Measurements from ENCODE around the gene TOX2. TPM values are rescaled to one million over a fixed set of nuclear protein-coding genes. Genes with fewer than 3 reads are reported as not detected.

The TOX2 gene
- total and polyA plus RNA-seq, 5 donors from 2014 or later = 2.0 to 9.2 (median 3.4) TPM

DNA sequence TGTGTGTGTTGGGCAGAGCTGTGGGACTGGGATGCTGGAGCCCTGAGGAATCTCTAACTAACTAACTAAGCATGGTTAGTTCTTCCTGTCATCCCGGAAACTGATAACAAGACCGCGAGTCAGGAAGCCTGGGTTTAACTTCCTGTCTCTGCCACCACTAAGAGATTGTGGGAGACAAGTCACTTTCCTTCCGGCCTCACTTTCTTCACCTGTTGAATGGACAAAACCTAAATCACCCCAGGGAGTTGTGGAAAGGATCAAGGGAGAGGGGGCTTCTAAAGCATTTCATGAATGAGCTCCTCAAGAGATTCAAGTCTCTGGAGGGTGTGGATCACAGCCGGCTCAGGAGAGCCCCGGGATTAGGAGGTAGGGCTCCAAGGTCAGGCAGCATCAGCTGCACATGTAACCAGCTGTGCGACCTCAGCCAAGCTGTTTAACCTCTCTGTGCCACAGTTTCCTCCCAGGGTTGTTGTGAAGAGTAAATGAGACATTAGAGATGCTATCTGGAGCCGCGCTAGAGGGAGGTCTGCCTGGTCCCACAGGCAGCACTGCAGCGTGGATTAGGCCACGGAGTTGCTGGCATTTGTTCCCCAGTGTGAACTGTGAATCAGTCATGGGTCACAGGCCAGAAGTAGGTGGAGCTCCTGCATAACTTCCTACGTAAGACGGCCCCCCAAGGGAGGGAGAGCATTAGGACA lies 105.1 kb downstream of the TOX2 start:
- H3K27ac ChIP-seq (ENCODE audit: insufficient read depth, low read length, poor library complexity, severe bottlenecking) = no peak overlapping the region
- peak in 1 of 3 donors; percentile 58 for DNase-seq
- peak; percentile 19 to 51 for ATAC-seq (ENCODE audit: low read depth in 2 of 2)
- no peaks in the 10 kb centered on the region for H3K27me3 ChIP-seq (ENCODE audit: control insufficient read depth, insufficient read depth, low read length)
- Mint-ChIP-seq H3K27me3 (peaks cover 9% of the 10 kb centered on the region), H3K4me3 (peak overlapping the region; percentile 33 to 79 (median 55)), H3K27ac (peak overlapping the region in 2 of 3 donors; percentile 70 to 88), H3K9me3 (no peaks in the 10 kb centered on the region), H3K36me3 (no peaks in the 10 kb centered on the region), H3K4me1 (peaks cover 11 to 35% (median 24%) of the 10 kb centered on the region in 4 donors)
- H3K36me3 ChIP-seq (ENCODE audit: control insufficient read depth, insufficient read depth, low read length) = no peaks in the 10 kb centered on the region
- no peaks in the 10 kb centered on the region for H3K9me3 ChIP-seq (ENCODE audit: control insufficient read depth in 2 of 2, low read length in 2 of 2)
- peaks cover 25% of the 10 kb centered on the region for H3K4me1 ChIP-seq (ENCODE audit: control insufficient read depth, insufficient read depth, low read length, poor library complexity, severe bottlenecking)
- peak overlapping the region; percentile 72 for H3K4me3 ChIP-seq (ENCODE audit: low read depth, low read length)

- H3K4me3 Mint-ChIP-seq = peak overlapping the region in 2 of 4 donors; percentile 4 to 36
- DNase-seq = no peak
Measured at GRCh38 chr20:44020406-44021148, 105.9 kb downstream of the TOX2 start.

GRCh38 chr20:44021186-44021585 lies 106.5 kb downstream of the TOX2 start:
- H3K27me3 Mint-ChIP-seq = peaks cover 9% of the 10 kb centered on the region
- peaks cover 25% of the 10 kb centered on the region for H3K4me1 ChIP-seq (ENCODE audit: control insufficient read depth, insufficient read depth, low read length, poor library complexity, severe bottlenecking)
- no peaks in the 10 kb centered on the region for H3K9me3 ChIP-seq (ENCODE audit: control insufficient read depth in 2 of 2, low read length in 2 of 2)
- H3K27ac ChIP-seq (ENCODE audit: insufficient read depth, low read length, poor library complexity, severe bottlenecking) = no peak overlapping the region
- H3K4me3 ChIP-seq (ENCODE audit: low read depth, low read length) = no peak overlapping the region
- no peak for DNase-seq
- H3K27me3 ChIP-seq (ENCODE audit: control insufficient read depth, insufficient read depth, low read length) = no peaks in the 10 kb centered on the region
- H3K9me3 Mint-ChIP-seq = no peaks in the 10 kb centered on the region
- peaks cover 11 to 35% (median 24%) of the 10 kb centered on the region in 4 donors for H3K4me1 Mint-ChIP-seq
- no peaks in the 10 kb centered on the region for H3K36me3 Mint-ChIP-seq
- peak overlapping the region in 2 of 4 donors; percentile 4 to 36 for H3K4me3 Mint-ChIP-seq
- no peak overlapping the region for H3K27ac Mint-ChIP-seq
- no peak for ATAC-seq (ENCODE audit: low read depth in 2 of 2)
- H3K36me3 ChIP-seq (ENCODE audit: control insufficient read depth, insufficient read depth, low read length) = no peaks in the 10 kb centered on the region

More at GRCh38 chr20:44020406-44021148, 105.9 kb downstream of the TOX2 start:
- ATAC-seq (ENCODE audit: low read depth in 2 of 2) = no peak
- Mint-ChIP-seq H3K9me3 (no peaks in the 10 kb centered on the region), H3K4me1 (peaks cover 11 to 35% (median 24%) of the 10 kb centered on the region in 4 donors), H3K36me3 (no peaks in the 10 kb centered on the region), H3K27me3 (peaks cover 9% of the 10 kb centered on the region), H3K27ac (no peak overlapping the region)
- peaks cover 25% of the 10 kb centered on the region for H3K4me1 ChIP-seq (ENCODE audit: control insufficient read depth, insufficient read depth, low read length, poor library complexity, severe bottlenecking)
- no peaks in the 10 kb centered on the region for H3K9me3 ChIP-seq (ENCODE audit: control insufficient read depth in 2 of 2, low read length in 2 of 2)
- H3K27me3 ChIP-seq (ENCODE audit: control insufficient read depth, insufficient read depth, low read length) = no peaks in the 10 kb centered on the region
- H3K27ac ChIP-seq (ENCODE audit: insufficient read depth, low read length, poor library complexity, severe bottlenecking) = no peak overlapping the region
- H3K4me3 ChIP-seq (ENCODE audit: low read depth, low read length) = no peak overlapping the region
- H3K36me3 ChIP-seq (ENCODE audit: control insufficient read depth, insufficient read depth, low read length) = no peaks in the 10 kb centered on the region

- no peaks in the 10 kb centered on the region for H3K9me3 ChIP-seq (ENCODE audit: control insufficient read depth in 2 of 2, low read length in 2 of 2)
- Mint-ChIP-seq H3K27me3 (peaks cover 9% of the 10 kb centered on the region), H3K4me1 (peaks cover 11 to 35% (median 25%) of the 10 kb centered on the region in 4 donors), H3K36me3 (no peaks in the 10 kb centered on the region), H3K27ac (no peak overlapping the region), H3K9me3 (no peaks in the 10 kb centered on the region), H3K4me3 (no peak overlapping the region)
- peaks cover 25% of the 10 kb centered on the region for H3K4me1 ChIP-seq (ENCODE audit: control insufficient read depth, insufficient read depth, low read length, poor library complexity, severe bottlenecking)
- DNase-seq (no peak), ATAC-seq (ENCODE audit: low read depth in 2 of 2) (no peak)
- H3K27me3 ChIP-seq (ENCODE audit: control insufficient read depth, insufficient read depth, low read length) = no peaks in the 10 kb centered on the region
- H3K27ac ChIP-seq (ENCODE audit: insufficient read depth, low read length, poor library complexity, severe bottlenecking) = no peak overlapping the region
- H3K4me3 ChIP-seq (ENCODE audit: low read depth, low read length) = no peak overlapping the region
- no peaks in the 10 kb centered on the region for H3K36me3 ChIP-seq (ENCODE audit: control insufficient read depth, insufficient read depth, low read length)
Measured at GRCh38 chr20:44021900-44022299, 107.2 kb downstream of the TOX2 start.

- H3K4me3 Mint-ChIP-seq = no peak overlapping the region
- no peaks in the 10 kb centered on the region for H3K36me3 Mint-ChIP-seq
- Histone ChIP-seq H3K36me3 (ENCODE audit: control insufficient read depth, insufficient read depth, low read length) (no peaks in the 10 kb centered on the region), H3K9me3 (ENCODE audit: control insufficient read depth in 2 of 2, low read length in 2 of 2) (no peaks in the 10 kb centered on the region), H3K4me3 (ENCODE audit: low read depth, low read length) (no peak overlapping the region), H3K4me1 (ENCODE audit: control insufficient read depth, insufficient read depth, low read length, poor library complexity, severe bottlenecking) (peaks cover 25% of the 10 kb centered on the region), H3K27ac (ENCODE audit: insufficient read depth, low read length, poor library complexity, severe bottlenecking) (no peak overlapping the region), H3K27me3 (ENCODE audit: control insufficient read depth, insufficient read depth, low read length) (no peaks in the 10 kb centered on the region)
- H3K9me3 Mint-ChIP-seq = no peaks in the 10 kb centered on the region
- no peak overlapping the region for H3K27ac Mint-ChIP-seq
- ATAC-seq (ENCODE audit: low read depth in 2 of 2) (no peak), DNase-seq (no peak)
- H3K27me3 Mint-ChIP-seq = peaks cover 9% of the 10 kb centered on the region
- H3K4me1 Mint-ChIP-seq = peaks cover 11 to 35% (median 26%) of the 10 kb centered on the region in 4 donors
Measured at GRCh38 chr20:44022464-44022863, 107.8 kb downstream of the TOX2 start.

DNA sequence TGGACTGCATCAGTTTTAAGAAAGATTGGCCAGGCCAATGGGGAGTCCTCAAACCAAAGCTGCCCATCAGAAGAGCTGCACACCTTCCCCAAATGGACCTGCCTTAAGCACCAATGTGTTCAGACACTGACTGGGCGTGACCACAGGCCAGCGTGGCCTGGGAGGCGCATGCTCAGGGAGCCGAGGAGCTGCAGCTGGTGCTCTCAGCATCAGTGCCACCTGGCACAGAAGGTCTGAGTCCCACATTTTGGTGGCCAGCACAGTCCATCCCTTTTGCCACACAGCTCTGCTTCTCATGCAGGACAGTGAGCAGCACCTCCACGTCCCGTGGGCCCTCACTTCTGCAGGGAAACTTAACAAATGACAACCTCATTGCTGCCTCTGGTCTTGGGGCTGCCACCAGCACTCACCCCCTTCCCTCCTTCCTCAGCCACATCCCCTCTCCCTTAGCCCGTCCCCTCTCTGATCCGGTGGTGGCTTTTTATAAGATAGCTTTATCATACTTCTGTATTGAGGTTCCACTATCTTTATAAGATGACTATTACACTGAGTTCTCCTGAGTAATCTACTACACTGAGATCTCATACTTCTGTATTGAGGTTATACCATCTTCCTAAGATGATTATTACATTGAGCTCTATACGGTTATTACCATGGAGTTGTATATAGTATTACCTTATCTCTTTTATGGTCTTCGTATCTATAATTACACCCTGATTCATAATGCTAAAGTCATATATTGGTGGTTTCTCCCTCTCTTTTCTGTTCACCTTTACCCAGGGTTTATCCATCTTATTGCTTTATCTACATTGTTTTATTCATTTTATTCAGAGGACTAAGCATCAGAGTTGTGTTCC lies 109.1 kb downstream of the TOX2 start:
- no peaks in the 10 kb centered on the region for H3K9me3 Mint-ChIP-seq
- ATAC-seq (ENCODE audit: low read depth in 2 of 2) (no peak), DNase-seq (no peak)
- H3K27me3 Mint-ChIP-seq = peaks cover 10% of the 10 kb centered on the region
- H3K36me3 Mint-ChIP-seq = no peaks in the 10 kb centered on the region
- H3K27ac Mint-ChIP-seq = no peak overlapping the region
- H3K27me3 ChIP-seq (ENCODE audit: control insufficient read depth, insufficient read depth, low read length) = no peaks in the 10 kb centered on the region
- no peak overlapping the region for H3K4me3 Mint-ChIP-seq
- peaks cover 10 to 44% (median 28%) of the 10 kb centered on the region in 4 donors for H3K4me1 Mint-ChIP-seq
- H3K4me3 ChIP-seq (ENCODE audit: low read depth, low read length) = no peak overlapping the region
- H3K9me3 ChIP-seq (ENCODE audit: control insufficient read depth in 2 of 2, low read length in 2 of 2) = no peaks in the 10 kb centered on the region
- H3K27ac ChIP-seq (ENCODE audit: insufficient read depth, low read length, poor library complexity, severe bottlenecking) = no peak overlapping the region
- no peaks in the 10 kb centered on the region for H3K36me3 ChIP-seq (ENCODE audit: control insufficient read depth, insufficient read depth, low read length)
- H3K4me1 ChIP-seq (ENCODE audit: control insufficient read depth, insufficient read depth, low read length, poor library complexity, severe bottlenecking) = peaks cover 29% of the 10 kb centered on the region

GRCh38 chr20:44024820-44025580 lies 110.3 kb downstream of the TOX2 start:
- Histone ChIP-seq H3K4me1 (ENCODE audit: control insufficient read depth, insufficient read depth, low read length, poor library complexity, severe bottlenecking) (peaks cover 27% of the 10 kb centered on the region), H3K27ac (ENCODE audit: insufficient read depth, low read length, poor library complexity, severe bottlenecking) (no peak overlapping the region), H3K36me3 (ENCODE audit: control insufficient read depth, insufficient read depth, low read length) (no peaks in the 10 kb centered on the region), H3K27me3 (ENCODE audit: control insufficient read depth, insufficient read depth, low read length) (no peaks in the 10 kb centered on the region), H3K4me3 (ENCODE audit: low read depth, low read length) (no peak overlapping the region), H3K9me3 (ENCODE audit: control insufficient read depth in 2 of 2, low read length in 2 of 2) (no peaks in the 10 kb centered on the region)
- no peaks in the 10 kb centered on the region for H3K36me3 Mint-ChIP-seq
- peaks cover 13% of the 10 kb centered on the region for H3K27me3 Mint-ChIP-seq
- H3K4me1 Mint-ChIP-seq = peaks cover 0 to 44% (median 27%) of the 10 kb centered on the region in 4 donors
- no peak overlapping the region for H3K27ac Mint-ChIP-seq
- DNase-seq = no peak
- no peak for ATAC-seq (ENCODE audit: low read depth in 2 of 2)
- no peaks in the 10 kb centered on the region for H3K9me3 Mint-ChIP-seq
- H3K4me3 Mint-ChIP-seq = no peak overlapping the region
